ENCODE measurements around the gene OPRD1. TPM values are rescaled to one million over a fixed set of nuclear protein-coding genes. Genes with fewer than 3 reads are reported as not detected.
"Not testable (repeated sequence)": the region's sequence is repeated elsewhere in the genome, so short reads cannot be mapped to it uniquely, and the experiment has no call there.

OPRD1 gene
- total RNA-seq, 1 donor from 2014 or later, result 0.34 TPM

DNA sequence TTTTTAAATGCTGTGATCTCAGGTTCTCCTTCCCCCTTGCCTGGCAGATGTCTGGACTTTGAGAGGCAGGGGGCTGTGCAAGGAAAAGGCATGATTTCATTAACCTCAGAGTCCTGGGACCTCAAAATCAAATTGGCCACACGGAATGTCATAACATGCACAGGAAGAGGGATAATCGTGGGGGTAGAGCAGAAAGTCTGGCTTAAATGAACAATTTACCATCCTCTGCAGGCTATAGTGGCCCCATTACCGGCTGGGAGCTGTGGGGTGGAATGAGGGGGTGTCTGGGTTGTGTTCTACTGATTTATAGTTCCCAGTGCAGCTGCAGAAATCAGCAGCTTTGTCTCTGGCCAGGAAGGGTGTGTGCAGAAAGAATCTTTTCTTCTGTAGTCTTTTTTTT, 10.8 kb downstream of the OPRD1 start:
- TF ChIP-seq, protein P1, sequence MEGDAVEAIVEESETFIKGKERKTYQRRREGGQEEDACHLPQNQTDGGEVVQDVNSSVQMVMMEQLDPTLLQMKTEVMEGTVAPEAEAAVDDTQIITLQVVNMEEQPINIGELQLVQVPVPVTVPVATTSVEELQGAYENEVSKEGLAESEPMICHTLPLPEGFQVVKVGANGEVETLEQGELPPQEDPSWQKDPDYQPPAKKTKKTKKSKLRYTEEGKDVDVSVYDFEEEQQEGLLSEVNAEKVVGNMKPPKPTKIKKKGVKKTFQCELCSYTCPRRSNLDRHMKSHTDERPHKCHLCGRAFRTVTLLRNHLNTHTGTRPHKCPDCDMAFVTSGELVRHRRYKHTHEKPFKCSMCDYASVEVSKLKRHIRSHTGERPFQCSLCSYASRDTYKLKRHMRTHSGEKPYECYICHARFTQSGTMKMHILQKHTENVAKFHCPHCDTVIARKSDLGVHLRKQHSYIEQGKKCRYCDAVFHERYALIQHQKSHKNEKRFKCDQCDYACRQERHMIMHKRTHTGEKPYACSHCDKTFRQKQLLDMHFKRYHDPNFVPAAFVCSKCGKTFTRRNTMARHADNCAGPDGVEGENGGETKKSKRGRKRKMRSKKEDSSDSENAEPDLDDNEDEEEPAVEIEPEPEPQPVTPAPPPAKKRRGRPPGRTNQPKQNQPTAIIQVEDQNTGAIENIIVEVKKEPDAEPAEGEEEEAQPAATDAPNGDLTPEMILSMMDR (IDR thresholded peaks at IDR 0.05; ENCODE audit: unreplicated experiment), result no peak
- Mint-ChIP-seq H3K36me3 (no peaks in the 10 kb centered on the region), H3K4me1 (peaks cover 4% of the 10 kb centered on the region), H3K27me3 (ENCODE audit: low read depth) (no peaks in the 10 kb centered on the region), H3K27ac (no peak overlapping the region), H3K9me3 (no peaks in the 10 kb centered on the region), H3K4me3 (no peak overlapping the region)
- no peak for DNase-seq (ENCODE audit: low spot score in 2 of 2, unreplicated experiment in 2 of 2)

DNA sequence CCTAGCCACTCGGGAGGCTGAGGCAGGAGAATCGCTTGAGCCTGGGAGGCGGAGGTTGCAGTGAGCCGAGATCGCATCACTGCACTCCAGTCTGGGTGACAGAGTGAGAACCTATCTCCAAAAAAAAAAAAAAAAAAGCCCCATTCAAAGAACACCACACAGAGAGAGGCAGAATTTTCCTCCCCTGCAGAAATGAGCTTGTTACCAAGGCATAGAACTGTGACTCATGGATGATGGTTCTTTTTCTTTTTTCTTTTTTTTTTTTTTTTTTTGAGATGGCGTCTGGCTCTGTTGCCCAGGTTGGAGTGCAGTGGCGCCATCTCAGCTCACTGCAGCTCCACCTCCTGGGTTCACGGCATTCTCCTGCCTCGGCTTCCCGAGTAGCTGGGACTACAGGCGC, 12.1 kb downstream of the OPRD1 start:
- H3K4me3 Mint-ChIP-seq; H3K4me1 Mint-ChIP-seq; DNase-seq (ENCODE audit: low spot score in 2 of 2, unreplicated experiment in 2 of 2); H3K9me3 Mint-ChIP-seq; H3K36me3 Mint-ChIP-seq; H3K27ac Mint-ChIP-seq; H3K27me3 Mint-ChIP-seq (ENCODE audit: low read depth): not testable (repeated sequence)

DNA sequence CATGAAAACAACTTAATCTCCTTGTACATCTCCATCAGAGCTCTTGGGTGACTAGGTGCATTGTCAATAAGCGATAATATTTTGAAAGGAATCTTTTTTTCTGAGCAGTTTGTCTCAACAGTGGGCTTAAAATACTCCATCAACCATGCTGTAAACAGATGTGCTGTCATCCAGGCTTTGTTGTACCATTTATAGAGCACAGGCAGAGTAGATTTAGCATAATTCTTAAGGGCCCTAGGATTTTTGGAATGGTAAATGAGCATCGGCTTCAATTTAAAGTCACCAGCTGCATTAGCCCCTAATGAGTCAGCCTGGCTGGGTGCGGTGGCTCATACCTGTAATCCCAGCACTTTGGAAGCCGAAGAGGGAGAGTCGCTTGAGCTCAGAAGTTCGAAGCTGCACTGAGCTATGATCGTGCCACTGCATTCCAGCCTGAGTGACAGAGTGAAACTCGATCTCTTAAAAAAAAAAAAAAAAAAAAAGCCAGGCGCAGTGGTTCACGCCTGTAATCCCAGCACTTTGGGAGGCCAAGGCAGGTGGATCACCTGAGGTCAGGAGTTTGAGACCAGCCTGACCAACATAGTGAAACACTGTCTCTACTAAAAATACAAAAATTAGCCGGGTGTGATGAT, 16.4 kb downstream of the OPRD1 start:
- not testable (repeated sequence) for H3K4me3 Mint-ChIP-seq; H3K27ac Mint-ChIP-seq; H3K4me1 Mint-ChIP-seq; DNase-seq (ENCODE audit: low spot score in 2 of 2, unreplicated experiment in 2 of 2); H3K9me3 Mint-ChIP-seq; H3K36me3 Mint-ChIP-seq; H3K27me3 Mint-ChIP-seq (ENCODE audit: low read depth)

DNA sequence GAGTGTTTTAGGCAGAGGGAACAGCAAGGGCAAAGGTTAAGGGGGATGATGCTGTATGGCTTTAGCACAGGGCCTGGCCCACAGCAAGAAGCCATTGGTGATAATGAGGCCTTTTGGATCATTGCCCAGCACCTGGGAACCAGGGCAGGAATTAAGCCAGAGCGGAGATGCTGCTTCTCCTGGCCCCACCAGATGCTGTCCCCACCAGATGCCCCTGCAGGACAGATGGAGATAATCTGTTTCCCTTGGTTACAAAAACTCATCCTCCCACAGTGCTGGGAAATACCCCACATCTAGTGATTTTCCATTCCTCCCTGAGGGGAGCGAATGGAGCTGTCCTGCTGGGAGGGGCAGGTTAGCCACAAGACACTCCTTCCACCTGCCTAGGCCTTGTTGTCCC, 18.8 kb downstream of the OPRD1 start:
- TF ChIP-seq, protein P1 (IDR thresholded peaks at IDR 0.05; ENCODE audit: unreplicated experiment), result no peak
- H3K4me3 Mint-ChIP-seq, result no peak overlapping the region
- peaks cover 6% of the 10 kb centered on the region for H3K4me1 Mint-ChIP-seq
- no peak for DNase-seq (ENCODE audit: low spot score in 2 of 2, unreplicated experiment in 2 of 2)
- no peak overlapping the region for H3K27ac Mint-ChIP-seq
- no peaks in the 10 kb centered on the region for H3K27me3 Mint-ChIP-seq (ENCODE audit: low read depth)
- no peaks in the 10 kb centered on the region for H3K36me3 Mint-ChIP-seq
- no peaks in the 10 kb centered on the region for H3K9me3 Mint-ChIP-seq

DNA sequence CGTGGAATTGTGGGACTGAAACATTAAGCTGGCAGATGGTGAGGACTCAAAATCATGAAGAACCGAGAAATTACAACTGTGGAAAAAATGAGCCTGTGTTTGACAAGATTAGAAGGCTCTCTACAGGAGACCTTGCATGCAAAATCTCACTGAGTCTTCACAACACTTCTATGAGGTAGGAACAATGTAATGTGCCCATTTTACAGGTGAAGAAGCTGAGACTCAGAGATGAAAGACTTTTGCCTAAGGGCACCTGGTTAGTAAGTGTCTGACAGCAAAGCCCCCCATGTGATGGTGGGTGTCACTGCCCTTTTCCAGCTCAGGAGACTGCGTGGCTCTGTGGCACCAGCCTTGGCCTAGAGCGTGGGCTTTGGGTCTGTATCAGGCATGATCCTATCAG, 21.0 kb downstream of the OPRD1 start:
- no peaks in the 10 kb centered on the region for H3K27me3 Mint-ChIP-seq (ENCODE audit: low read depth)
- no peak overlapping the region for H3K27ac Mint-ChIP-seq
- no peak for DNase-seq (ENCODE audit: low spot score in 2 of 2, unreplicated experiment in 2 of 2)
- TF ChIP-seq, protein P1 (IDR thresholded peaks at IDR 0.05; ENCODE audit: unreplicated experiment), result no peak
- H3K4me1 Mint-ChIP-seq, result peaks cover 6% of the 10 kb centered on the region
- no peaks in the 10 kb centered on the region for H3K9me3 Mint-ChIP-seq
- H3K36me3 Mint-ChIP-seq, result no peaks in the 10 kb centered on the region
- H3K4me3 Mint-ChIP-seq, result no peak overlapping the region

DNA sequence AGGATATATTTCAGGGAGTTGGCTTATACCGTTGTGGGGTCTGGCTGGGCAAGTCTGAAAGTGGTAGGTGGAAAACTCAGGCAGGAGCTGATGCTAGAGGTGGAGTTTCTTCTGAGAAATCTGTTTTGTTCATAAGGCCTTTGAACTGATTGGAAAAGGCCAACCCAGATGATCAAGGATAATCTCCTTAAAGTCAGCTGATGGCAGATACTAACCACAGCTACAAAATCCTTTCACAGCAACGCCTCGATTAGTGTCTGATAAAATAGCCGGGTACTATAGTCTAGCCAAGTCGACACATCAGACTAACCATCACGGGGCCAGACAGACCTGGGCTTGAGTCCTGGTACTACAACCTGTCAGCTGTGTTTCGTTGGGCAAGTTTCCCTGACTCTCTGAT, 21.4 kb downstream of the OPRD1 start:
- Mint-ChIP-seq H3K4me3 (no peak overlapping the region), H3K27ac (no peak overlapping the region), H3K9me3 (no peaks in the 10 kb centered on the region), H3K36me3 (no peaks in the 10 kb centered on the region), H3K27me3 (ENCODE audit: low read depth) (no peaks in the 10 kb centered on the region), H3K4me1 (peaks cover 6% of the 10 kb centered on the region)
- TF ChIP-seq, protein P1 (IDR thresholded peaks at IDR 0.05; ENCODE audit: unreplicated experiment), result no peak
- DNase-seq (ENCODE audit: low spot score in 2 of 2, unreplicated experiment in 2 of 2), result no peak

DNA sequence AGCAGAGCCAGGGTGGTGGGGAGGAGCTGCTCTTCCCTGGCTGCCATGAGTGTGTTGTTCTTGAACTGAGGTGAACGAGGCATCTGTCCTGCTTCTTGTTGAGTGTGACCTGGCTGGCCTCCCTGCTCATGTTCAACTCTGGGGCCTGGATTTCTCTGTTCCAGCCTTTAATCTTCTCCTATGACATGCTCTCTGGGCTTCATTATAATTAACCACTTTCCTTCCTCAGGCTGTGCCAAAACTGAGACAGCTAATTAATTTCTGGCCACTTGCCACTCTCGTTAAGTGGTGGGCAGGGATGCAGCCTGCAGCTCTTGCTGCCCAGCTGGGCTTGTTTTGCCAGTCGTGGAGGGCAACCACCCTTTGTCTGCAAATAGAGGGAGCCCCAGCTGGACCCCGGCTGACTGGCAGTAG, 23.3 kb downstream of the OPRD1 start:
- H3K27me3 Mint-ChIP-seq (ENCODE audit: low read depth), result no peaks in the 10 kb centered on the region
- no peak for DNase-seq (ENCODE audit: low spot score in 2 of 2, unreplicated experiment in 2 of 2)
- H3K9me3 Mint-ChIP-seq, result no peaks in the 10 kb centered on the region
- H3K36me3 Mint-ChIP-seq, result no peaks in the 10 kb centered on the region
- H3K27ac Mint-ChIP-seq, result no peak overlapping the region
- no peak overlapping the region for H3K4me3 Mint-ChIP-seq
- H3K4me1 Mint-ChIP-seq, result peaks cover 6% of the 10 kb centered on the region
- TF ChIP-seq, protein P1 (IDR thresholded peaks at IDR 0.05; ENCODE audit: unreplicated experiment), result no peak

Data from mesothelial cell of epicardium (in vitro differentiated cells).